Activated naive CD8-positive, alpha-beta T cell treated with anti-CD3 and anti-CD28 coated beads, Interleukin-2, amount 50 U/mL, for 16 hours (primary cell): ENCODE data around the gene CPED1.

ENCODE experiments used
- DNase-seq: peaks from one replicate; pipeline ENCODE4 v3.0.0-alpha.2; 2020; ENCODE audit warnings: low read depth, low spot score

Gene CPED1

GRCh38 chr7:121344497-121344896 lies 356.0 kb downstream of the CPED1 start:
- no peak for DNase-seq
